ENCODE data around the gene IFI27.
"Not testable (repeated sequence)": the region's sequence is repeated elsewhere in the genome, so short reads cannot be mapped to it uniquely, and the experiment has no call there.

IFI27 gene

GRCh38 chr14:94110552-94111181, at the start of gene IFI27:
TSS of gene IFI27 (plus strand) at chr14:94110736.
- DNase-seq, result no peak

- no peak for DNase-seq
These were observed 48.1 kb upstream of the IFI27 start for GRCh38 chr14:94062344-94062940.

DNA sequence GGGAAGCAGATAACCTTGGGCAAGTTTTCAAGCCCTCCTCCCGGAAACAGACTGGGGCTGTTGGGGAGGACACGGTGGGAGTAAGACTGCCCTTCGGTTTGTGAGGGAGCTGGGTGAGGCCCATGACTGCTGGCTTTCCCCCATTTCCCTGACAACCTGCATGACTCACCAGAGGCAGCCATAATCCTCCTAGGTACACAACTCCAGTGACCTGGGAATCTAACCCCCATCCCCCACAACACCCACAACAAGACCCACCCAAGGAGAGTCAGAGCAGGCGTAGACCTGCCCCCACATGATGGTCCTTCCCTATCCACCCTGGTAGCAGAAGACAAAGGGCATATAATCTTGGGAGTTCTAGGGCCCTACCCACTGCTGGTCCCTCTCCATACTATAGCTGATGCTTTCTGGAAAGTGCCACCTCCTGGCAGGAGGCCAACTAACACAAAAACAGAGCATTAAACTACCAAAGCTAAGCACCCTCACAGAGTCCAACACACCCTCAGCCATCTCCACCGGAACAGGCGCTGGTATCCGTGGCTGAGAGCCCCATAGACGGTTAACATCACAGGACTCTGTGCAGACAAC, 44.4 kb upstream of the IFI27 start:
- DNase-seq, result peak; percentile 25

- not testable (repeated sequence) for DNase-seq
These were observed 38.5 kb upstream of the IFI27 start for GRCh38 chr14:94072076-94072475.

GRCh38 chr14:94074534-94074933, 36.0 kb upstream of the IFI27 start:
- no peak for DNase-seq

GRCh38 chr14:94075008-94075407, 35.5 kb upstream of the IFI27 start:
- no peak for DNase-seq

GRCh38 chr14:94077111-94077821, 33.3 kb upstream of the IFI27 start:
- no peak for DNase-seq

DNA sequence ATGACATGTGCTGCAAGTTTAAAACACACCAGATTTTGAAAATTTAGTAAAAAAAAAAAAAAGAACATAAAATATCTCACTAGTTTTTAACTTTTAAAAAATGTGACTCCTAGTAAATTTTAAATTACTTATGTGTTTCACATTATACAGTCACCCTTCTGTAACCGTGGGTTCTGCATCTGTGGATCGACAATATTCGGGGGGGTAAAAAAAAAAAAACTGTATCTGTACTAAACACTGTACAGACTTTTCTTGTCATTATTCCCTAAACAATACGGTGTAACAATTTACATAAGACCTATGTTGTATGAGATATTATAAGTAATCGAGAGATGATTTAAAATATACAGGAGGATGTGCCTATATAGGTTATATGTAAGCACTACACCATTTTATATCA, 32.7 kb upstream of the IFI27 start:
- no peak for DNase-seq

DNA sequence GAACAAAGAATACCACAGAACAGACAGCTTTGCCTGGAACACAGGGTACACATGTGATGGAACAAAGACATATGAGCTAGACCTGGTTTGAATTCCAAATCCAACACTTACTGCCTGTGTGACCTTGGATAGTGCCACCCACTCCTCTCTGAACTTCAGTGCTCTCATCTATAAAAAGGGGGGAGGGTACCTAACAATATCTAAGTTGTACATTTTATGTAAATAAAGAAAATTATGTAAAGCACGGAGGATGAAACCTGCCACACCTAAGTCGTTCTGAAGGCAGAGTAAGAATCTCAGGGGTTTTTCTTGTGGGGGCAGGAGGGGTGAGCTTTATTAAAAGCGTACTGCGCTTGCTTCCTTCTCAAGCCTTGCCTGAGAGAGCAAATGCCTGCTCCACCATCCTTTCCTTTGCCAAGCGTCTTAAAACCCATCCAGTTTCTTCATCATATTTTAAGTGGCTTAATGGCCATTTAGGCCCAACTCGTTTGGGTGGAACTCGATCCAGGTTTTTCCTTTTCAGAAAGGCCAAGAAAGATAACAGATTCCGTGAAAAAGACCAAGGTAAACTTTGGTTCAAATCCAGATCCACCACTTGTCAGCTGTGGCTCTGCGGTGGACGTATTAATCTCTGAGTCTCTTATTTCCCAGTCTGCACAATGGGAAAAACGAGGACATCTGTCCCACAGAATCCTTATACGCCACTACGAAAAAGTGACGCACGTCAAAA, 30.5 kb upstream of the IFI27 start:
- DNase-seq, result peak; percentile 11

GRCh38 chr14:94080621-94081385, 29.7 kb upstream of the IFI27 start, which contains the start of the genes DDX24 and IFI27L1:
TSS of gene DDX24 (minus strand) at chr14:94081202. CDS start at chr14:94079742, 1,460 bp downstream.
TSS of gene IFI27L1 (plus strand) at chr14:94081310. CDS start at chr14:94096938, 15,628 bp downstream.
- DNase-seq, result peak; percentile 93

GRCh38 chr14:94081386-94081820, 29.1 kb upstream of the IFI27 start:
- DNase-seq, result peak; percentile 51

DNA sequence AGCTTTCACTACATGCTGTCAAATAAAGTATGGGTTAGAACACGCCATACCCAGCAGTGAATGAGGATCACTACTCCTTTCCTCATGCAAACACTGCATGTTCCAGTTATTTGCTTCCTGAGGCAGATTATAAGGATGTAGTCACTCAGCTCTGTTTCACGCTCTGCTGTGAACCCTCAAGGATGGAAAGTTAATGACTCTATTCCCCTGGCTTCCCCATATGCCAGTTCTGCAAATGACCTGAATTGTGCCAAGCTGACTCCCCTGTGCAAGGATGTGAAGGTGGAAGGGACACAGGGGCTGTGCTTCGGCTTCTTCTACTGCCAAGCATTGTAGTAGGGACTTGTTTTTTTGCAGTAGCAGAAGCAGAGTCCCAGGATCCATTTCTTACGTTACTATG, 22.6 kb upstream of the IFI27 start:
- no peak for DNase-seq

- DNase-seq, result no peak
These were observed 22.0 kb upstream of the IFI27 start for GRCh38 chr14:94088516-94088915.

DNA sequence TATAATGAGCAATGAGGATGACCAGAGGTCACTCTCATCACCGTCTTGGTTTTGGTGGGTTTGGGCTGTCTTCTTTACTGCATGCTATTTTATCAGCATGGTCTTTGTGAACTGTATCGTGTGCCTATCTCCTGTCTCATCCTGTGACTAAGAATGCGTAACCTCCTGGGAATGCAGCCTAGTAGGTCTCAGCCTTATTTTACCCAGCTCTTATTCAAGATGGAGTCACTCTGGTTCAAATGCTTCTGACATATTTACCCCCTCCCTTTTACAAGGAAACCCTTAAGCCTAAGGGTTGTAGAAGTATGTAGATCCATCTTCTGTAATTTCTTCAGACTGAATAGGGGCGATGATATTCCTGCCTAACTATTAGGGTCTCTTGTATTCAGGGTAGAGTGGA, 21.1 kb upstream of the IFI27 start:
- DNase-seq, result no peak

DNA sequence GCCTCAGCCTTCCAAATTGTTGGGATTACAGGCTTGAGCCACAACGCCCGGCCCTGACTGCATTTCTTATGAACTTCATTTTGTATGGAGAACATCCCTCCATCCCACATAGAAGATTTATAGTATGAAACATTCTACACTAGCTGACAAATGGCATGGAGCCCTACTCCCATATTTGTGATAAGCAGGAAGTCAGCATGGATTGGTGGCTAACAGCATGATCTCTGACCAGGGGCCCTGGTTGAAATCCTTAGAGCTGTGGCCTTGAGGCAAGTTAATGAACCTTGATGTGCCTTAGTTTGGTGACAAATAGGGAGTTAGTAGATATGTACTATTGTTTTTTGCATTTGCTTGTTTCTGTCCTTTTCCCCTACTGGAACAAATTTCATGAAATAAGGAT, 17.1 kb upstream of the IFI27 start:
- no peak for DNase-seq

DNA sequence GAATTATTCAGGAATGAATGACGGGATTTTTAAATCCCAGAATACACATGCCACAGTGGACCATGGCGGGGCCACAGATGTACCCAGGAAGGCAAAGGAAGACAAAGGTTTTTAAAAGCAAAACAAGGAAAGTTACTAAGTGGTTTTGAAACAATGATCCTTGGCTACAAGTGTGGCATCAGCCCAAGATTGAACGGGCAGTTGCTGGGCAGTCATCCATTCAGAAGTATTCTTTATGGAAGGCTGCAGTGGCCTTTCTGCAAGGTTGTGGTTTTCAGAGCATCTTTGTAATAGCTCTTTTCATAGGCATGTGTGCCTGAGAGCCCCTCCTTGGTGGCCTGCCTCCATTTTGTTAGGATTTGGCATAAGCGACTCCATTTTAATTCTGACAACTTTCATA, 13.4 kb upstream of the IFI27 start:
- DNase-seq, result no peak

- no peak for DNase-seq
These were observed 12.1 kb upstream of the IFI27 start for GRCh38 chr14:94098326-94098992.

- no peak for DNase-seq
These were observed 11.5 kb upstream of the IFI27 start for GRCh38 chr14:94099006-94099405.

DNA sequence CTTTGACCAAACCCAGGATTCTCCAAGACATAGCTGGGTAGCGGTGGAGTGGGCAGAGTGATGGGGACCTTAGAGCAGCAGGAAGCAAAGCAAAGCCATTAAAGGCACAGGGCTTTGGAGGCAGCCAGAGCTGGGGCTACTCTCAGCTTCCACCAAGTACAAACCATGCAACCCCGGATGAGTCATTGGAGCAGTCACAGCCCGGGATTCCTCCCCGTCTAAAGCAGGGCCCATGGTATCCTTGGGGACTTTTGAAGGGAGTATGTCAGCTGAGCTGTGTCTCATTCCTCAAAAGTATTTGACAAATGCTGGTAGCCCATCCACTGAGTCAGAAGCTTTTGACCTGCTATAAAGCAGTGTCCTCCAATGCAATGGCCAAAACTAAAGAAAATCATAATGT, 9.7 kb upstream of the IFI27 start:
- no peak for DNase-seq

GRCh38 chr14:94101748-94102147, 8.8 kb upstream of the IFI27 start:
- DNase-seq, result no peak

- DNase-seq, result no peak
These were observed 7.6 kb upstream of the IFI27 start for GRCh38 chr14:94102768-94103482.

All from NCI-H774 (cell line).